GM12878 (cell line): ENCODE results near the gene WWOX. TPM values are rescaled to one million over a fixed set of nuclear protein-coding genes. Genes with fewer than 3 reads are reported as not detected.

Source experiments
- ATAC-seq: fragments of 200-7000 bp; cut with Tn5 transposase; 3 replicates; pipeline ENCODE4 v1.9.1; 2020; ENCODE audit warnings: mild to moderate bottlenecking, moderate library complexity
- BruUV-seq: library from RNA; stranded (reverse); fragments of 400-500 nt; replicated peaks from 2 replicates; lab custom pipeline; 2021; lab: Mats Ljungman, UMichigan
- CTCF ChIA-PET: fragments of 300-600 bp; sonication (Branson Sonifier 250); formaldehyde crosslinking; extraction: SDS; loops from one replicate; lab custom pipeline; 2021; ENCODE audit warnings: inconsistent platforms; lab: Yijun Ruan, JAX
- POLR2A ChIA-PET: fragments of 350-600 bp; formaldehyde crosslinking; extraction: SDS; loops from one replicate; lab custom pipeline; 2021; ENCODE audit warnings: inconsistent platforms; lab: Charles Lee
- RAD21 ChIA-PET: fragments of 300-600 bp; sonication (Branson Sonifier 250); formaldehyde crosslinking; loops from one replicate; lab custom pipeline; 2023; ENCODE audit warnings: antibody characterized with exemption; ENCODE audit not compliant: unreplicated experiment; lab: Charles Lee
- SMC1A ChIA-PET: fragments of 300-600 bp; sonication (Branson Sonifier 250); formaldehyde crosslinking; loops from one replicate; lab custom pipeline; 2023; ENCODE audit not compliant: unreplicated experiment, uncharacterized antibody; lab: Charles Lee
- DNase-seq: peaks from one replicate; pipeline ENCODE4 v3.0.0-alpha.2; 2011; ENCODE audit warnings: low read depth, low spot score
- FAIRE-seq: peaks from 3 replicates; lab custom pipeline; 2011; peaks lifted over from hg19 to GRCh38; lab: Jason Lieb, UNC
- H2AFZ ChIP-seq: 2 replicates; pipeline ENCODE4 v1.6.0; 2011; ENCODE audit warnings: low read depth, low read length, control low read depth; ENCODE audit not compliant: control insufficient read depth
- H3K27ac ChIP-seq: 2 replicates; pipeline ENCODE4 v1.5.1; 2011; ENCODE audit warnings: control low read depth; ENCODE audit not compliant: control insufficient read depth, insufficient read depth
- H3K27me3 ChIP-seq, 2 experiments: replicated peaks in 1 of 2; 2 replicates each; pipeline versions ENCODE4 v1.6.0 to v1.6.1; 2011; ENCODE audit warnings: low read length in 1 of 2; ENCODE audit not compliant: control insufficient read depth in 2 of 2, insufficient read depth in 2 of 2
- H3K36me3 ChIP-seq, 2 experiments: 2 replicates each; pipeline ENCODE4 v1.5.1; 2011; ENCODE audit warnings: low read length in 1 of 2; ENCODE audit not compliant: control insufficient read depth in 2 of 2, insufficient read depth in 2 of 2
- H3K4me1 ChIP-seq: 2 replicates; pipeline ENCODE4 v1.6.1; 2011; ENCODE audit warnings: mild to moderate bottlenecking, low read length, moderate library complexity, mixed read lengths; ENCODE audit not compliant: control insufficient read depth, insufficient read depth
- H3K4me2 ChIP-seq: 2 replicates; pipeline ENCODE4 v1.6.0; 2011; ENCODE audit warnings: control low read depth; ENCODE audit not compliant: control insufficient read depth, insufficient read depth
- H3K4me3 ChIP-seq: fragments of 200-600 bp; sonication (generic); 2 replicates; pipeline ENCODE4 v1.5.1; 2016
- H3K79me2 ChIP-seq: 2 replicates; pipeline ENCODE4 v1.6.0; 2011; ENCODE audit warnings: low read length; ENCODE audit not compliant: control insufficient read depth, insufficient read depth
- H3K9ac ChIP-seq: 2 replicates; pipeline ENCODE4 v1.8.0; 2011; ENCODE audit warnings: low read length, control low read depth, mixed read lengths; ENCODE audit not compliant: control insufficient read depth, insufficient read depth
- H3K9me3 ChIP-seq: replicated peaks from 3 replicates; pipeline ENCODE4 v1.5.1; 2011; ENCODE audit warnings: mild to moderate bottlenecking, low read length; ENCODE audit not compliant: control insufficient read depth, insufficient read depth
- H4K20me1 ChIP-seq: 2 replicates; pipeline ENCODE4 v1.6.0; 2011; ENCODE audit not compliant: control insufficient read depth, insufficient read depth
- CEBPZ ChIP-seq: fragments of 150-350 bp; IDR thresholded peaks from 2 replicates; pipeline ENCODE4 v1.6.1; 2016; ENCODE audit warnings: low read depth, low read length
- CHD4 ChIP-seq: fragments of 200-600 bp; sonication (generic); IDR thresholded peaks from 2 replicates; pipeline ENCODE4 v1.6.1; 2016; ENCODE audit warnings: mild to moderate bottlenecking
- CREB1 ChIP-seq: IDR thresholded peaks from 2 replicates; pipeline ENCODE4 v1.6.1; 2012; ENCODE audit warnings: low read depth, mild to moderate bottlenecking, inconsistent platforms
- DPF2 ChIP-seq: fragments of 450-650 bp; IDR thresholded peaks from 2 replicates; pipeline ENCODE4 v1.6.1; 2017; ENCODE audit warnings: mild to moderate bottlenecking
- EP300 ChIP-seq, 2 experiments: fragments of 150-350 bp in 1 of 2; IDR thresholded peaks; 2 replicates each; pipeline ENCODE4 v1.6.1; 2011 to 2012; ENCODE audit warnings: low read depth in 2 of 2, low read length in 2 of 2, borderline replicate concordance in 1 of 2, improper control_type of control experiment in 1 of 2, inconsistent platforms in 1 of 2; ENCODE audit not compliant: control insufficient read depth in 1 of 2
- ESRRA ChIP-seq: IDR thresholded peaks from 2 replicates; pipeline ENCODE4 v1.6.1; 2012; ENCODE audit warnings: mild to moderate bottlenecking, low read length, improper control_type of control experiment
- GATAD2B ChIP-seq: fragments of 450-650 bp; conservative IDR thresholded peaks from 2 replicates; pipeline ENCODE4 v1.6.1; 2017; ENCODE audit warnings: low read depth, mild to moderate bottlenecking, moderate library complexity
- IKZF2 ChIP-seq, 2 experiments: fragments of 450-650 bp; IDR thresholded peaks; 2 replicates each; pipeline ENCODE4 v1.6.1; 2017; ENCODE audit warnings: mild to moderate bottlenecking in 2 of 2, moderate library complexity in 2 of 2
- MEF2B ChIP-seq: fragments of 450-650 bp; IDR thresholded peaks from 2 replicates; pipeline ENCODE4 v1.6.1; 2018; ENCODE audit warnings: mild to moderate bottlenecking, moderate library complexity; ENCODE audit not compliant: partially characterized antibody, poor library complexity, severe bottlenecking
- NFYB ChIP-seq: IDR thresholded peaks from 2 replicates; pipeline ENCODE4 v1.6.1; 2011; ENCODE audit warnings: low read depth, mild to moderate bottlenecking, low read length, improper control_type of control experiment, moderate library complexity; ENCODE audit not compliant: insufficient read depth
- POLR2A ChIP-seq: IDR thresholded peaks from 2 replicates; pipeline ENCODE4 v1.6.1; 2011; ENCODE audit warnings: low read depth, mild to moderate bottlenecking, low read length
- POLR2AphosphoS2 ChIP-seq: IDR thresholded peaks from 2 replicates; pipeline ENCODE4 v1.6.1; 2011; ENCODE audit warnings: low read depth, mild to moderate bottlenecking, low read length, improper control_type of control experiment, moderate library complexity
- RELB ChIP-seq: fragments of 450-650 bp; IDR thresholded peaks from 2 replicates; pipeline ENCODE4 v1.6.1; 2017; ENCODE audit warnings: low read depth, mild to moderate bottlenecking, moderate library complexity
- SIX5 ChIP-seq: IDR thresholded peaks from 2 replicates; pipeline ENCODE4 v1.6.1; 2011; ENCODE audit warnings: mild to moderate bottlenecking, low read depth, low read length, moderate library complexity; ENCODE audit not compliant: severe bottlenecking
- SRF ChIP-seq, 2 experiments: IDR thresholded peaks; 2 replicates each; pipeline ENCODE4 v1.6.1; 2011; ENCODE audit warnings: low read depth in 2 of 2, low read length in 2 of 2, mild to moderate bottlenecking in 1 of 2, moderate library complexity in 1 of 2
- USF2 ChIP-seq: IDR thresholded peaks from 2 replicates; pipeline ENCODE4 v1.6.1; 2011; ENCODE audit warnings: low read depth, low read length, improper control_type of control experiment, borderline replicate concordance
- WRNIP1 ChIP-seq: IDR thresholded peaks from 2 replicates; pipeline ENCODE4 v1.6.1; 2011; ENCODE audit warnings: low read depth, low read length, improper control_type of control experiment, borderline replicate concordance
- YY1 ChIP-seq: IDR thresholded peaks from 2 replicates; pipeline ENCODE4 v1.6.1; 2011; ENCODE audit warnings: low read depth, mild to moderate bottlenecking, low read length
- ZNF24 ChIP-seq: fragments of 450-650 bp; IDR thresholded peaks from 2 replicates; pipeline ENCODE4 v1.6.1; 2017; ENCODE audit warnings: antibody characterized with exemption, mild to moderate bottlenecking
- ZSCAN29 ChIP-seq: fragments of 450-650 bp; IDR thresholded peaks from 2 replicates; pipeline ENCODE4 v1.6.1; 2017; ENCODE audit warnings: mild to moderate bottlenecking, moderate library complexity
- whole genome bisulfite sequencing: methylation state at CpG from one replicate; pipeline ENCODE4 v1.1.6; 2016; ENCODE audit warnings: low lambda C conversion rate; ENCODE audit not compliant: insufficient replicate concordance, insufficient coverage; ENCODE audit errors: missing lambda C conversion rate; 5-methylcytosine and 5-hydroxymethylcytosine counted together
- in situ Hi-C: fragments of 300-500 bp; cut with MboI; formaldehyde crosslinking; loops from 9 replicates; pipeline ENCODE4 v1.14.3; 2018; ENCODE audit warnings: mixed read lengths
- intact Hi-C: fragments of 100-400 bp; cut with micrococcal nuclease; formaldehyde crosslinking; loops from one replicate; pipeline ENCODE4 v1.14.2; 2022; ENCODE audit not compliant: unreplicated experiment
- polyA plus RNA-seq, 11 experiments: library from polyadenylated mRNA; depleted of rRNA in 4 of 11; unstranded in 6 of 11; stranded (reverse) in 5 of 11; fragments of >200 nt; fragmentation: Nextera tagmentation in 4 of 11; fragmentation: Illumina TruSeq in 1 of 11; extraction: Ambion mirVana in 4 of 11; extraction: Trizol in 1 of 11; gene quantifications; 1 replicate in 1 of 11; 2 replicates in 10 of 11; pipeline versions ENCODE4 v1.2.1 to v1.2.3, GENCODE V29; 2011 to 2016; ENCODE audit warnings: inconsistent platforms in 2 of 11, missing spikeins in 2 of 11, low read depth in 1 of 11
- total RNA-seq, 4 experiments: library from RNA; depleted of rRNA in 3 of 4; stranded (reverse); fragments of >200 nt in 3 of 4; fragmentation: Illumina TruSeq in 1 of 4; extraction: Trizol in 1 of 4; gene quantifications; 2 replicates each; pipeline versions ENCODE4 v1.2.1 to v1.2.3, GENCODE V29; 2013 to 2021

Gene WWOX
- total and polyA plus RNA-seq, 10 of the 15 experiments (the other 5 are each of a cell fraction or from before 2014, with no cell fraction given): 2.8 to 24.4 (median 17.8) TPM

- Histone ChIP-seq H3K4me2 (no peak overlapping the region), H4K20me1 (no peaks in the 10 kb centered on the region), H3K4me1 (peaks cover 6% of the 10 kb centered on the region; the same call in 1 of the 2 replicates), H3K79me2 (0 out of 2 replicates have a peak, but pooled peaks cover under 1% of the 10 kb centered on the region), H2AFZ (no peak overlapping the region), H3K27me3 (no peaks in the 10 kb centered on the region; a peak in 1 of 4 replicates), H3K9ac (no peak overlapping the region), H3K4me3 (no peak overlapping the region), H3K27ac (no peak overlapping the region), H3K9me3 (no peaks in the 10 kb centered on the region; the same call in 2 of the 3 replicates), H3K36me3 (no peaks in the 10 kb centered on the region)
- BruUV-seq: no TSS peak
- intact Hi-C loops (loop anchor here (2.0 to 5.0 kb wide), 2 partner anchors 88 to 138 kb away; no protein-coding TSS in a partner anchor), in situ Hi-C loops (loop anchor here (10.0 kb wide), 1 partner anchor 880 kb away; no protein-coding TSS in a partner anchor)
- ATAC-seq: no peak
- DNase-seq: no peak
- POLR2A ChIA-PET: no interaction called here
- FAIRE-seq: no peak
- 87% methylated on average over 3 of the region's 3 CpGs for WGBS
- RAD21 ChIA-PET: no interaction called here
- CTCF ChIA-PET: no interaction called here
- TF ChIP-seq CEBPZ (no peak), YY1 (no peak), DPF2 (no peak), CREB1 (no peak), EP300 (IDR thresholded peaks at IDR 0.05; ENCODE audit: borderline replicate concordance in 1 of 2, control insufficient read depth in 1 of 2, low read depth in 2 of 2, low read length in 2 of 2) (no peak), GATAD2B (no peak), ZNF24 (no peak), ZSCAN29 (no peak), CHD4 (no peak), ESRRA (no peak), RELB (no peak), POLR2A (no peak), USF2 (no peak), NFYB (no peak), SIX5 (no peak), IKZF2 (IDR thresholded peaks at IDR 0.05) (no peak), MEF2B (no peak), WRNIP1 (no peak), POLR2AphosphoS2 (no peak), SRF (IDR thresholded peaks at IDR 0.05; ENCODE audit: low read depth in 2 of 2, low read length in 2 of 2) (no peak)
- SMC1A ChIA-PET: no interaction called here
These were observed 4.5 kb upstream of the WWOX start for GRCh38 chr16:78094998-78095397.
